Panc1 (cell line): ENCODE measurements around the gene PDLIM7.

Experiments used
- POLR2AphosphoS5 ChIP-seq: IDR thresholded peaks from 2 replicates; pipeline ENCODE4 v1.6.1; 2012; ENCODE audit warnings: mild to moderate bottlenecking, low read depth, low read length, moderate library complexity
- SIN3A ChIP-seq: IDR thresholded peaks from 2 replicates; pipeline ENCODE4 v1.6.1; 2012; ENCODE audit warnings: low read depth, mild to moderate bottlenecking, low read length, moderate library complexity, borderline replicate concordance; ENCODE audit not compliant: insufficient read depth
- TCF7L2 ChIP-seq: IDR thresholded peaks from 2 replicates; pipeline ENCODE4 v1.6.1; 2011; ENCODE audit warnings: mild to moderate bottlenecking, low read depth, low read length, inconsistent platforms
- TF ChIP-seq, protein P1 (sequence below): fragments of 450-650 bp; IDR thresholded peaks from 2 replicates; pipeline ENCODE4 v1.5.1; 2017; ENCODE audit warnings: mild to moderate bottlenecking
- TF ChIP-seq, protein P2 (sequence below), 2 experiments: IDR thresholded peaks; 2 replicates each; pipeline ENCODE4 v1.6.1; 2011 to 2012; ENCODE audit warnings: low read depth in 2 of 2, control low read depth in 1 of 2, low read length in 1 of 2, mild to moderate bottlenecking in 1 of 2, moderate library complexity in 1 of 2; ENCODE audit not compliant: insufficient read depth in 1 of 2

DNA sequence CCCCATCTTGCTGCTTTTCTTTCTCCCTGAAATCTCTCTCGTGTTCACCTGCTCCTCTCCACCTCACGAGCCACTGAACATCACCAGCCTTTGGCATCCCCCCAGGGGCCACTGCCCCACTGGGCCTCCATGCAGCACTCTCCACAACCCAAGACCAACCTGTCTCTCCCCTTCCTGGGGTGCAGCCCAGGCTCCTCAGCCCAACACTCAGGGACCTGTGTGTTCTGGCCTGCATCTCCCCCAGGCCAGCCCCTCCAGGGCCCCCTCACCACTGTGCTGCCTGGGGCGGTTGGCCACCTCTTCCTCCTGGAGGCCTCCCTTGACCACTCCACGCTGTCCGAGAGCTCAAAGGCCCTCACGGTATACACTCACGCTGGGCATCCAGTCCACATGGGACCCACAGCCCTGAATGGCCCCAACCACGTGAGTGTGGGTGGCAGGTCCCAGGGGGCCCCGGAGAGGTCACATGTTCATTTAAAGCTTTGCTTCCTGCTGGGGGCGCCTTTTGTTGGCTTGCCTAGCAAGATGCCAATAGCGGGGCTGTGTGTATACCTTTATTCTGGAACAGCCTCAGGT is 12.7 kb upstream of the PDLIM7 start:
- TF ChIP-seq POLR2AphosphoS5 (no peak), TCF7L2 (no peak), SIN3A (no peak)
- TF ChIP-seq, protein P1, sequence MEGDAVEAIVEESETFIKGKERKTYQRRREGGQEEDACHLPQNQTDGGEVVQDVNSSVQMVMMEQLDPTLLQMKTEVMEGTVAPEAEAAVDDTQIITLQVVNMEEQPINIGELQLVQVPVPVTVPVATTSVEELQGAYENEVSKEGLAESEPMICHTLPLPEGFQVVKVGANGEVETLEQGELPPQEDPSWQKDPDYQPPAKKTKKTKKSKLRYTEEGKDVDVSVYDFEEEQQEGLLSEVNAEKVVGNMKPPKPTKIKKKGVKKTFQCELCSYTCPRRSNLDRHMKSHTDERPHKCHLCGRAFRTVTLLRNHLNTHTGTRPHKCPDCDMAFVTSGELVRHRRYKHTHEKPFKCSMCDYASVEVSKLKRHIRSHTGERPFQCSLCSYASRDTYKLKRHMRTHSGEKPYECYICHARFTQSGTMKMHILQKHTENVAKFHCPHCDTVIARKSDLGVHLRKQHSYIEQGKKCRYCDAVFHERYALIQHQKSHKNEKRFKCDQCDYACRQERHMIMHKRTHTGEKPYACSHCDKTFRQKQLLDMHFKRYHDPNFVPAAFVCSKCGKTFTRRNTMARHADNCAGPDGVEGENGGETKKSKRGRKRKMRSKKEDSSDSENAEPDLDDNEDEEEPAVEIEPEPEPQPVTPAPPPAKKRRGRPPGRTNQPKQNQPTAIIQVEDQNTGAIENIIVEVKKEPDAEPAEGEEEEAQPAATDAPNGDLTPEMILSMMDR = no peak
- TF ChIP-seq, protein P2, sequence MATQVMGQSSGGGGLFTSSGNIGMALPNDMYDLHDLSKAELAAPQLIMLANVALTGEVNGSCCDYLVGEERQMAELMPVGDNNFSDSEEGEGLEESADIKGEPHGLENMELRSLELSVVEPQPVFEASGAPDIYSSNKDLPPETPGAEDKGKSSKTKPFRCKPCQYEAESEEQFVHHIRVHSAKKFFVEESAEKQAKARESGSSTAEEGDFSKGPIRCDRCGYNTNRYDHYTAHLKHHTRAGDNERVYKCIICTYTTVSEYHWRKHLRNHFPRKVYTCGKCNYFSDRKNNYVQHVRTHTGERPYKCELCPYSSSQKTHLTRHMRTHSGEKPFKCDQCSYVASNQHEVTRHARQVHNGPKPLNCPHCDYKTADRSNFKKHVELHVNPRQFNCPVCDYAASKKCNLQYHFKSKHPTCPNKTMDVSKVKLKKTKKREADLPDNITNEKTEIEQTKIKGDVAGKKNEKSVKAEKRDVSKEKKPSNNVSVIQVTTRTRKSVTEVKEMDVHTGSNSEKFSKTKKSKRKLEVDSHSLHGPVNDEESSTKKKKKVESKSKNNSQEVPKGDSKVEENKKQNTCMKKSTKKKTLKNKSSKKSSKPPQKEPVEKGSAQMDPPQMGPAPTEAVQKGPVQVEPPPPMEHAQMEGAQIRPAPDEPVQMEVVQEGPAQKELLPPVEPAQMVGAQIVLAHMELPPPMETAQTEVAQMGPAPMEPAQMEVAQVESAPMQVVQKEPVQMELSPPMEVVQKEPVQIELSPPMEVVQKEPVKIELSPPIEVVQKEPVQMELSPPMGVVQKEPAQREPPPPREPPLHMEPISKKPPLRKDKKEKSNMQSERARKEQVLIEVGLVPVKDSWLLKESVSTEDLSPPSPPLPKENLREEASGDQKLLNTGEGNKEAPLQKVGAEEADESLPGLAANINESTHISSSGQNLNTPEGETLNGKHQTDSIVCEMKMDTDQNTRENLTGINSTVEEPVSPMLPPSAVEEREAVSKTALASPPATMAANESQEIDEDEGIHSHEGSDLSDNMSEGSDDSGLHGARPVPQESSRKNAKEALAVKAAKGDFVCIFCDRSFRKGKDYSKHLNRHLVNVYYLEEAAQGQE (IDR thresholded peaks at IDR 0.05; ENCODE audit: insufficient read depth in 1 of 2, low read depth in 2 of 2, low read length in 1 of 2) = no peak
